Embryonic facial prominence (tissue), 1 donor: ENCODE results near the gene NR3C2.
"Not testable (repeated sequence)": the region's sequence is repeated elsewhere in the genome, so short reads cannot be mapped to it uniquely, and the experiment has no call there.

Source experiments
- DNase-seq: peaks from one replicate; pipeline ENCODE4 v3.0.0-alpha.2; 2016; ENCODE audit errors: extremely low spot score

NR3C2 gene

DNA sequence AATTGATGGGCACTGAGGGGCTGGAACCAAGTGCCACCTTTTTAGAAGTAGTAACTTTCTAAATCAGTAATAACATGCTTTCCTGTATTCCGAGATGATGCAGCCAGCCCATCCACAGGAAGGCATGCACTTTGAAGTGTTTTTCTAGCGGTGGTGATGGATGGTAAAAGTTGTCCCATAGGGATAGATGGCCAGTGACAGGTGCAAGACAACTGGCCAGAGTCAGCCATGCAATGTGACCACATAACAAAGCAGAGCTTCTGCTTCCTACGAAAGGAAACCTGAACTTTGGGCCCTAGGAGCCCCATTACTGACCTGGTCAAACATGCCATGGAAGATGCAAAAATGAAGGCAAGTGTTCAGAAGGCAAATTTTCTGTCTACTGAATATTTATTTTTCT lies 72.3 kb downstream of the NR3C2 start:
- DNase-seq = no peak

DNA sequence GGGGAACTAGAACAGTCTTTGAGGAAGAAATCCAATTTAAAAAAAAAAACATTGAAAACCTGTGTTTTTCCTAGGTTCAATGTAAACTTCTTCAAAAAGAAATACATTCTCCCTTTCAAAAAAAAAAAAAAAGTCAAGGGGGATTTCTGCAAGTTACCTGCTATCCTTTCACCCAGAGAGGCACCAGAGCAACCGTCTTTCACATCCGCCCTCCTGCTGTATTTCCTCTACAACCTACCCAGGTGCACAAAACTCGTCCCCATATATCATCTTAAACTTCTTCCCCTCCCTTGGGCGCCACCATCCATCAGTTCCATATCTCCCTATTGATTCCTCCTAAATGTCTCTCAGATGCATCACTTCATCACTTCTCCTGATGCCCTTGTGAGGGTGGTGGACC lies 74.5 kb downstream of the NR3C2 start:
- no peak for DNase-seq

DNA sequence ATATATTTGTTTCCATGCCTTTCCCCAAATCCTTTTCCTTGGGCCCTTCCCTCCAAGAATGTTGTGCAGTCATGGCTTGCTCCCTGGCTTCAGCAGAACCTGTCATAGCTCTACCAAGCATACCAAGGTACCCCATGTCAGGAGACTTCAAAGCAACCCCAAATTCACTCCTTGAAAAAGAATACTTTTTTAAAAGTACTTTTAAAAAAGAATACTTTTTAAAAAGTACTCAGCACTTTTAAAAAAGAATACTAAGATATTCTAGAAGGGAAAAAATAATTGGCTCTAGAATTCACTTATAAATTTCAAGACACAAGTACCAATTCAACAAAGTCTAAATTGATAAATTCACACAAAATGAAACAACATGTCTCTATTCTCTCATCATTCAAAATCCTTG lies 76.0 kb downstream of the NR3C2 start:
- no peak for DNase-seq

DNA sequence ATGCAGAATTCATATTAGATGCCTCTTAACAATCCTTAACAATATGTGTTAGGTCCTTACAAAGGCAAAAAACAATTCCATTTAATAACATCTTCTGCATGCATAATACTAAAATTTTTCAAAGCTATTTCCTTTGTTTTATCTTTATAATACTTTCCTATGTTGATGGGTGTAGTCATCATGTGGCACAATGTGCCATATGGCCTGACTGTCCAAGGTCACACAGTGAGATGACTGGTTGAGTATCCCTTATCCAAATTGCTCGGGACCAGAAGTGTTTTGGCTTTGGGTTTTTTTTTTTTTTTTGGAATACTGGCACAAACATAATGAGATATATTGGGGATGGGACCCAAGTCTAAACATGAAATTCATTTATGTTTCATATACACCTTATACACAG lies 77.7 kb downstream of the NR3C2 start:
- DNase-seq = no peak

DNA sequence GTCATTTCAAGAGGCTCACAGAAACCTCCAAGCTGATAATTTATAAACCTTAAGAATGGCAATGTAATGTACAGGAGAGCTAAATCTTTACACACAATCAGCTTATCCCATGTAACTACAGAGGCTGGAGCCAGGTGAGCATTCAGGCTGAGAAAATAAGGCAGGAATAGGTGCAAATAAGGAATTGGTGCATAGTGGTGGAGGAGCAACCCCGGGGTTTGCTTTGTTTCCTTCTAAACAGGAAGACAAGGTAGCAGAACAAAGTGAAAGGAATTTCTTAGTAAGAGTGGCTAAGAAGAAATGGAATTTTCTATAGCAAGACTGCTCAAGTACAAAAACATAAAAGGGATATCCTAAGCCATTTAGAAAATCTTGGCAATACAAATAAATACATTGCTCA lies 82.4 kb downstream of the NR3C2 start:
- DNase-seq = no peak

DNA sequence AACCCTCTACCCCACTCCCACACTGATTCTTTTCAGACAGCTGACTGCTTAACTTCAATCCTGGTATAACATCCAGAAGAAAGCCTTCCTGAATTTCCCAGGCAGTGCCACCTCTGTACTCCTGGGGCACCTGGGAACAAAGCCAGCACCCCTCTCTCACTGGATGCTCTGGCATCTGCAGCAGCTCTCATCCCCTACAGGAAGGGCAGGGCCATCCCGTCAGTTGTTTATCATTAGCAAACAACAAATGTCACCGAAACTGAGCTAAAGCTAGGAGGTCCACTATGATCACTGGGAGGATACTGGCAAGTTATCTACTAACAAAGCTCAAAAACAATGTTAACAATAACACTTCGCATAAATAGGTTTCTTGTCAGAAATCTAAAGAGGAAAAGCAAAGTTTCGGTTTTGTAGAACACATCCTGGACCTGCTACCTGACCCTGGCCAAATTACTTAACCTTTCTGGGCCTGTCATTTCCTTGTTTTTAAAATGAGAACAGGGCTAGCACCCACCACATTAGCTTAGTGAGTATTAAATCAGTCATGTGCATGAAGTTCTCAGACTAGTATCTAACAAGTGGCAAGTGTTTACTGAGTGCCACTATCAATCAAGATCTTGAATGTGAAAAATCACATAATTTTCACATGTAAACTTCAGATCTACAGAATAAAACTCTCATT lies 86.6 kb downstream of the NR3C2 start:
- no peak for DNase-seq

DNA sequence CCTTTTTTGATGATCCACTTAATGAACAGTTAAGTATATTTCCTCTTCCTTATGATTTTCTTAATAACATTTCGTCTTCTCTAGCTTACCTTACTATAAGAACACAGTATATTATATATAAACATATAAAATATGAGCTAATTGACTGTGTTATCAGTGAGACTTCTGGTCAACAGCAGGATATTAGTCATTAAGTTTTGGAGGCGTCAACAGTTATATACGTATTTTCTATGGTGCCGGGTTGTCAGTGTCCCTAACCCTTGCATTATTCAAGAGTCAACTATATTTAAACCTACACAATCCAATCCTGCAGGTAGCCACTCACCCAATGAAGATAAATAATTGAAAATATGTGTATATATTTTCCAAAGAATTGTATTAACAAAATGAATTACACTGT lies 88.0 kb downstream of the NR3C2 start:
- DNase-seq = no peak

DNA sequence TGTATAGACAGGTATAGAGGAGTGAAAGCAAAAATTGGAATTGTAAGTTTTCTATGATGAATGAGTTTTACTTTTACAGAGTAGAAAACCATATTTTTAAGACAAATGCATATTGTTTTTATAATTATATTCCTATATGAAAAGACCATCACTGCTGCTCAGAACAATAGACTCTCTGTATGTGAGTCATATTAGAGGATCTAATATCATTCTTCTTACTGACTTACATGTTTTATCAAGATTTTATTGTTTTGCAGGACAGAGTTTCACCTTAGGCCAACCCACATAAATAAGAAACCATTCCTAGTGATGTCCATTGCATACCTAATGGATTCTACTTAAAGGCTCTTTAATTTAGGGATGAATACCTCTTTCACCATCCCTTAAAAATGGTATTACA lies 88.6 kb downstream of the NR3C2 start:
- DNase-seq = no peak

DNA sequence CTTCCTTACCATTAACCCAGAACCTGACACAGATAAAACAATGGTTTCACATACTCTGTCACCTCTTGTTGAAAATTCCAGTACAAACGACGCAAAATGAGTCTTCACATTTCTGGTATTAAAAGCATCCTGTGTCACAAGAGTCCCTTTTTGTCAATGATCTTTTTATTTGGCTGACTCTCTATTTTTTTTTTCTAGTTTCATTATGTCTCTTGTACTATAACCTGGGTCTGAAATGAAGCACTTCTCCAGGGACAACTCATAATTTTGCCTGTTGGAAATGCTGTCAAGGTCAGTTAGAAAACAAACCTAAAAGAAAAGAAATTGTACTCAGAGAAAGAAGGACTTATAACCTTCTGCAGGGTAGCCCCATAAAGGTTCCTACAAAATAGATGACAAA lies 93.1 kb downstream of the NR3C2 start:
- DNase-seq = no peak

DNA sequence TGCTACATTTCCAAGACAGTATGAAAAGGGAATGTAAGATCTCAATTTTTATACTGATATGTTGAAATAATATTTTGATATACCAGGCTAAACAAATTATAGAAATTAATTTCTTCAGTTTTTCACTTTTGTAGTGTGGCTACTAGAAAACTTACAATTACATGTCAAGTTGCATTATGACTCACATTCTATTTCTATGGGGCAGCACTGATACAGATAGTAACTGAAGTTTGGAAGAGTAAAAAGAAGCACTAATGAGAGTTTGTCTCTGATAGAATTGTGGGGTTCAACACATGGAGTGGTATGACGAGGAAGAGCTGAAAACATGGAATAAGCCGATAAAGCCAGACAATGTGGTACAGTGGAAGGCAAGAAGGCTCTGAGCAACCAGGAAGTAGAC lies 95.6 kb downstream of the NR3C2 start:
- no peak for DNase-seq

DNA sequence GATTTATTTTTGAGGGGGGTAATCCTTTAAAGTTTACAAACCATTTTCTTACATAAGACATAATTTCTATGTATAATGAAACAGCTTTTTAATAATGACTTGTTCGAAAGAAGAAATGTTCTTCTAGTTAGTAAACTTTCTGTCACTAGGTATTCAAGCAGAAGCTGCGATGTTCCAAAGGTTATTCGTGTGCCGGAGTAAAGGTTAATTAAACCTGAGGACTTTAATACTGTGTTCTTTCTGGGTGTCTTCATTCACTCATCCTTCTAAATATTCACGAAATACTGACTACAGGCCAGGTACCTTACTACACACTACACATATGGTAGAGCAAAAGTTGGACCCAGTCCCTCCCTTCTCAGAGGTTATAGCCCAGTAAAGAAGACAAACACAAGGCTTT lies 96.7 kb downstream of the NR3C2 start:
- no peak for DNase-seq

DNA sequence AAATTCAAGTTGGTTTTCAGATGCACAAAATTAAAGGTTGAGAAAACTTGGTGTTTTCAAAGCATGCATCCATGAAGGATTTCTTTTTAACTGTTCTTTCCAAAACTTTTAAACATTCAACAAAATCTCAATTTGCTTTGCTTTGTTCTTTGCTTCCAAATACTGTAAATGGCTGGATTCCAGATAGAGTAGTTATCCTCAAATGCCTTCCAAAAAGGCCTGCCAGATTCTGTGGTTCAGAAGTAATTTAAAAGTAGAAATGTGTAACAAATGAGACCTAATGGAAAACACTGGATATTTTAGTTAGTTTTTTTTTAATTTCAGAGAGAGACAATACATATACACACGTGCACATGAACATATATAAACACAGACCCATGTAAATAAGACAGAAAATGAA lies 97.3 kb downstream of the NR3C2 start:
- DNase-seq = peak; percentile 18

DNA sequence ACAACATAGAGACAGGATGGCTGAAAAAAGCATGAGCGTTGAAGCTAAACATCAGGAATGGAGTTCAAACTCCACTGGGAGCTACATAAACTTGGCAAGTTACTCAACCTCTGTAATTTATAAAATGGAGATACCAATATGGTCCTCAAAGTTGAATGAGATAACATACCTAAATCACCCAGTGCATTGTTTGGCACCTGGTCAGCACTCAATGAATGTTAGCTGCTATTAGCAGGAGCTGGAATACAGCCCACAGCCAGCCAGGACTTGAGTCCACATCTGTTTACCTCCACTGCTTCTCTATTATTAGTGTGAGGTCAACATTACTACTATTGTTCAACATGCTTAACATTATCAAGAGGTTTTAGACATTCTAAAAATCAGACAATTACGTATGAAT lies 97.9 kb downstream of the NR3C2 start:
- DNase-seq = no peak

DNA sequence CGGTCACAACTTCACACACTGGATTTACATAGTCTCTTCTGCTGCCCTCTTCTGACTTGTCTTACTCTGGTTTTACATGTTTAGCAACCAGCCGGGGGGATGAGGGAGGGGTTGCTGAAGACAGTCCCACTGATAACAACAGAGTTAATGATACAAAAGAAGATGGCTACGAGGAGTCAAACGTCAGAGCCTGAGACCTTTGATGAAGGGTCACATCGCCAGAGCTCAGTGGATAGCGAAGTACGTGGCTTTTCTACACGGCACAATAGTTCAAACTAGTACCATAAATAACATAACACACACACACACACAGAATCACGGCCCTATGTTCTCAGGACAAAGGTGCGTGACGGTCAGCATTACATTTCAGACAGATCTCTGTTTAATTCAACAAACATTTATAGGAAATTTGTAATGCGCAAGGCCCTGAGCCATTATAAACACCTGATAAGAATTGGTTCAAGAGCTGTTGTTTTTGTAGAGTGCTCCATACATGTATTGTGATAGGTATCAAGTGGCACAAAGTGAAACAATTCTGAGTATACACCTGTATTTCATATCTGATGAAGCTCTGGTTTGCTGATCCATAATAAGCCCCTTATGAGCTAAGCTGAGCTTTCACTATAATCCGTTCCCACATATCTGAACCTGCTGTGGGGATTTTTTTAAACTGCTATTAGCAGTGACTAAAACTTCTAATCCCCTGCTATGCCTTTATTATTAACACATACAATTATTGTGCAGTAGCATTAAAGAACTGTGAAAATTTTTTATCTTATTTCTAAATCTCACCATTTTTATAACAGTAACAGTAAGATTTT lies 100.0 kb downstream of the NR3C2 start:
- DNase-seq = no peak

DNA sequence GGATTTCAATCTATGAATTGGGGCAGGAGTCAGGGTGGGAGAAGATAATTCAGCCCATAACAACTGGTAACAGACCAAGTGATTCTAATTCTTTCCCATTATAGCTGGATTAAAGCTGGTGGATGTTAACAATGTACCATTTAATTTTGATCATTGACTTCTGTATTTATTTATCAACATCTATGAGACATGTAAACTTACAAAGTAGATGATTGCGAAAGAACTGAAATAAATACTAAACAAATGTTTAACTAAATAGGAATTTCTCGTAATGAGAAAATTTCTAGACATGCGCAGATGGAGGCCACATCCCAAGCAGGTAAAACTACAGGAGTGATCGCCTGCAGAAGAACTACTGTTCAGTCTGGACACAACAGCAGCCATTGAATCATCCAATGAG lies 107.1 kb downstream of the NR3C2 start:
- no peak for DNase-seq

DNA sequence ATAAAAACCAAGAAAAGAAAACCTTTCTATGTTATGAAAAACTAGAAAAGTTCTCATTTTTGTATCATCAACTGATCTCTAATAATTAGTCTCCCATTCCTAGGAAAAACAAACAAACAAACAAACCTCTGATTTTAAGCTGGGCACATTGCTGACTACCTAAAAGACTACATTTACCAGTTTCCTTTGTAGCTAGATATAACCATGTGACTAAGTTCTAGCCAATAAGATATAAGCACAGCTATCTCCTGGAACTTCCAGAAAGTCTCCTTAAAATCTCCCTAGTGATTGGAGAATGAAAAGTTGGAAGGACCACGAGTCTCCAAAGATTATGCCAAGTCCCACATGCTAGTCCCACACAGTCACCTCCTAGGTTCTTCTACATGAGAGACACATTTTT lies 108.9 kb downstream of the NR3C2 start:
- DNase-seq = no peak

DNA sequence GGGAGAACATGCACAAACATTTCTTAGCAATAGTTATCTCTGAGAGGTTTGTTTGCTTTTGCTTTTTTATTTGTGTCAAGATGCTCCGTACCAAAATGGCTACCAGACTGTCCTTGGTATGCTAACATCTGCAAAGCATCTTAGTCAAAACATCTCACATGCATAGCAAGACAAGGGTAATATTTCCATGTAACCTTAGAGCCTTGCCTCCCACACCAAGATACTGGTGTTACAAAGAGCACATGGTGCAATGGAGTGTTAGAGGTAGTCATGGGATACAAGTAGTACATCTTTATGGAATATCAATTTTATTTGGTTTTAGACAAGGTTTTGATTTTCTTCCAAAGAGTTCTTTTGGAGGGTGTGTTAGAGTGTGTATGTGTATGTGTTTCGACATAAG lies 109.7 kb downstream of the NR3C2 start:
- DNase-seq = no peak

DNA sequence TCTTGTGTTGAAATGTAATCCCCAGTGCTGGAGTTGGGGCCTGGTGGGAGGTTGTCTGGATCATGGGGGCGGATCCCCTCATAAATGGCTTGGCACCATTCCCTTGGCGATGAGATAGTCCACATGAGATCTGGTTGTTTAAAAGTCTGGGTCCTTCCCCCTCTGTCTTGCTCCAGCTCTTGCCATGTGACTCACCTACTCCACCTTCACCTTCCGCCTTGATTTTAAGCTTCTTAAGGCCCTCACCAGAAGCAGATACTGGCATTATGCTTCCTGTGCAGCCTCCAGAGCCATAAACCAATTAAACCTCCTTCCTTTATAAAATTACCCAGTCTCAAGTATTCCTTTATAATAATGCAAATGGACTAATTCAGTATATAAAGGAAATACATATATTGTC lies 111.5 kb downstream of the NR3C2 start:
- no peak for DNase-seq

DNA sequence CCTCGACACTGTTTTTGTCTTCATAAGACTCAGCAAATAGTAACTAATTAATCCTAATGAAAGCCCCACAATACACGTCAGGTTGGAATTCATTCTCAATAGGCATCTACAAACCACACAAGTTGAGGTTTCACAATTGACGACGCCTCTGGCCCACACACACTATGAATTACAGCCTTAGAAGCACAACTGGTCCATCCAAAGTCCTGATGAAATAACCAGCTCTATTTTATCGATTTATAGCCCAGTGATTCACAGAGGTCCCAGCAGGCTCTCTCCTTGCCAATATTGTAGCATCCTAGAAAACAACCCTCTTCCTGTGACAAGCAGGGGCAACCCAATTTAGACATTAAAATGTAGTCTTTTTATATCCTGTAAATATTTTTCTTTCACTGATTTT lies 112.1 kb downstream of the NR3C2 start:
- no peak for DNase-seq

DNA sequence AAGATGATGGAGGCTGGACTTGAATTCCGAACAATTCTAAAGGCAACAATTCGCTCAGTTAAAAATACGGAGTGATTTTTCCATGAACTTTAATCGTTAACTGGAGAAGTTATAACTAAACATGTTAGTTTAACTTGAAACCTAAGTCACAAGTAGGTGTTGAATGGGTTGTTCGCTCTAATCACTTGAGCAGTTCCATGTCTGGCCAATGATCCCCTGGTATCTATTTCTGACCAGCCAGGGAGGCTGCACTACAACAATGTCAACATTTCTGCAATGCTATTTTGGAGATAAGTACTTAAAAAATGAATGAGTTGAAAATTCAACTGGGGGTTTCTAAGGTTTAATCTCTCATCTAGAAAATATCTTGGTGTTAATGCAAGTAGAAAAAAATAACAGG lies 112.5 kb downstream of the NR3C2 start:
- no peak for DNase-seq

DNA sequence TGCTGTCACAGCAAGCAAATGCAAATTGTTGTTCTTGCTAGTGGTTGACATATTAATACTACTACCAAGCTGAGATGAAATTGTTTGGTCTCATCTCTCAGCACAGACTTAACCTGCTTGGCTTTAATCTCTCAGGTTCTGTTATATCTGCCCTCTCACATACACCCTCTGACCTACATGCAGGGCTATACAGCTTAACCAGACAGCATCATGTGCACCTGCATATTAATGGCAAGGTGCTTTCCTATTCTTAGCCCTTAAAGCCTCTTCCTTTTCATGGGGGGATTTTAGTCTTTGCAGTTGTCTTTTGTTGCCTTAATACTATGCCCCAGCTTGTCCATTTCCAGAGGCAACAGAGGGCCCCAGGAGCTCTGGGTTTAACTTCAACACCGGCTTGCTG lies 114.5 kb downstream of the NR3C2 start:
- DNase-seq = no peak

DNA sequence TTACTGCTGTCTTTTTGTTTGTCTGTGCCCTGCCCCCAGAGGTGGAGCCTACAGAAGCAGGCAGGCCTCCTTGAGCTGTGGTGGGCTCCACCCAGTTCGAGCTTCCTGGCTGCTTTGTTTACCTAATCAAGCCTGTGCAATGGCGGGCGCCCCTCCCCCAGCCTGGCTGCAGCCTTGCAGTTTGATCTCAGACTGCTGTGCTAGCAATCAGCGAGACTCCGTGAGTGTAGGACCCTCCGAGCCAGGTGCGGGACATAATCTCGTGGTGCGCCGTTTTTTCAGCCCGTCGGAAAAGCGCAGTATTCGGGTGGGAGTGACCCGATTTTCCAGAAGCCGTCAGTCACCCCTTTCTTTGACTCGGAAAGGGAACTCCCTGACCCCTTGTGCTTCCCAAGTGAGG lies 118.9 kb downstream of the NR3C2 start:
- not testable (repeated sequence) for DNase-seq

DNA sequence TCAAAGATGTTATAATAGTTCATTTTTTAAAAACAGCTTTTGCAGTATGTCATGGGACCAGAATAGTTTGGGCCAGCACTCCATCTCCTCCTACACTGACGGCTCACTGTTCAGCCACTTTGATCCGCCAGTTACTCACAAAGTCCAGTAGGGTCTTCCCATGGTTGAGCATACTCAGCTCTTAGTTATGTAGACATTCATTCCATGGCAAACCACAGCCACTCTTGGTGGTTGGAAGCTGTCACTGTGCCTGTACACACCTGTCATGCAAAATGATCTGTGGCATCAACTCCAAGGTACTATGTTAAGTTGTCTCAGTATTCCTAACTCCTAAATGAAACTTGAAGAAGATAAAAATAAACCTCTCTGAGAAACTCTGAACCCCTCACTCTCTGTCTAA lies 127.2 kb downstream of the NR3C2 start:
- DNase-seq = no peak
